Measurements from ENCODE around the gene ZGPAT. TPM values are rescaled to one million over a fixed set of nuclear protein-coding genes. Genes with fewer than 3 reads are reported as not detected.
A peak's percentile ranks its signal among the peaks of the same experiment; 100 is the strongest.
"Not testable (repeated sequence)": the region's sequence is repeated elsewhere in the genome, so short reads cannot be mapped to it uniquely, and the experiment has no call there.

Gene ZGPAT
- total RNA-seq = 11.1 TPM

- ATAC-seq = peak; percentile 91
These were observed at the start of gene ZGPAT, which contains the start of gene ARFRP1 for GRCh38 chr20:63707558-63708300. ZGPAT (plus strand) TSS chr20:63708039; CDS start chr20:63708581, 542 bp downstream. ARFRP1 (minus strand) TSS chr20:63707976; CDS start chr20:63707091, 885 bp downstream.

- peak; percentile 33 for ATAC-seq
These were observed 49.1 kb upstream of the ZGPAT start for GRCh38 chr20:63658749-63659187.

- no peak for ATAC-seq
These were observed 48.5 kb upstream of the ZGPAT start for GRCh38 chr20:63659370-63659769.

- not testable (repeated sequence) for ATAC-seq
These were observed 47.7 kb upstream of the ZGPAT start for GRCh38 chr20:63660174-63660573.

GRCh38 chr20:63660622-63661021 lies 47.2 kb upstream of the ZGPAT start:
- no peak for ATAC-seq

- no peak for ATAC-seq
These were observed 46.7 kb upstream of the ZGPAT start for GRCh38 chr20:63661108-63661507.

- ATAC-seq = no peak
These were observed 45.7 kb upstream of the ZGPAT start for GRCh38 chr20:63661959-63662812.

- ATAC-seq = no peak
These were observed 45.0 kb upstream of the ZGPAT start for GRCh38 chr20:63662813-63663189.

- no peak for ATAC-seq
These were observed 44.3 kb upstream of the ZGPAT start for GRCh38 chr20:63663332-63664066.

- ATAC-seq = no peak
These were observed 43.5 kb upstream of the ZGPAT start for GRCh38 chr20:63664143-63664851.

- ATAC-seq = peak; percentile 31
These were observed 42.8 kb upstream of the ZGPAT start for GRCh38 chr20:63664861-63665594.

- ATAC-seq = no peak
These were observed 42.1 kb upstream of the ZGPAT start for GRCh38 chr20:63665708-63666107.

- no peak for ATAC-seq
These were observed 40.0 kb upstream of the ZGPAT start for GRCh38 chr20:63667858-63668257.

- no peak for ATAC-seq
These were observed 39.5 kb upstream of the ZGPAT start for GRCh38 chr20:63668351-63668750.

- ATAC-seq = not testable (repeated sequence)
These were observed 36.1 kb upstream of the ZGPAT start for GRCh38 chr20:63671695-63672094.

- ATAC-seq = no peak
These were observed 35.2 kb upstream of the ZGPAT start for GRCh38 chr20:63672666-63673065.

GRCh38 chr20:63673951-63674350 lies 33.9 kb upstream of the ZGPAT start:
- ATAC-seq = peak; percentile 31

- ATAC-seq = no peak
These were observed 32.0 kb upstream of the ZGPAT start for GRCh38 chr20:63675681-63676368.

- no peak for ATAC-seq
These were observed 29.8 kb upstream of the ZGPAT start for GRCh38 chr20:63678071-63678470.

- ATAC-seq = no peak
These were observed 29.0 kb upstream of the ZGPAT start for GRCh38 chr20:63678667-63679465.
